AG09319 (cell line): Measurements from ENCODE around the gene ALDH1A2.

Experiments used
- DNase-seq: peaks from one replicate; pipeline ENCODE4 v3.0.0-alpha.2; 2010; ENCODE audit warnings: low read depth; ENCODE audit errors: extremely low read depth
- TF ChIP-seq, protein P1 (sequence below): IDR thresholded peaks from 2 replicates; pipeline ENCODE4 v1.5.1; 2011; ENCODE audit warnings: low read depth, mild to moderate bottlenecking, inconsistent platforms, low read length, moderate library complexity

ALDH1A2 gene

DNA sequence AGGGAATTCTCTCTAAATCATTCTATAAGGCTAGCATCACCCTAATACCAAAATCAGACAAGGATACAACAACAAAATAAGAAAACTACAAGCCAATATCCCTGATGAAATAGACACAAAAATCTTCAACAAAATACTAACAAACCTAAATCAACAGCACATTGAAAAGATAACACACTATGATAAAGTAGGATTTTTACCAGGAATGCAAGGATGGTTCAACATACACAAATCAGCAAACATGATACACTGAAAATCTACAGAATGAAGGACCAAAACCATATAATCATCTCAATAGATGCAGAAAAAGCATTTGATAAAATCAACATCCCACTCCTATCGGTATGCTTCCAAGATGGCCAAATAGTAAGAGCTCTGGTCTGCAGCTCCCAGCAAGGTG, 39.5 kb downstream of the ALDH1A2 start:
- DNase-seq = no peak
- TF ChIP-seq, protein P1, sequence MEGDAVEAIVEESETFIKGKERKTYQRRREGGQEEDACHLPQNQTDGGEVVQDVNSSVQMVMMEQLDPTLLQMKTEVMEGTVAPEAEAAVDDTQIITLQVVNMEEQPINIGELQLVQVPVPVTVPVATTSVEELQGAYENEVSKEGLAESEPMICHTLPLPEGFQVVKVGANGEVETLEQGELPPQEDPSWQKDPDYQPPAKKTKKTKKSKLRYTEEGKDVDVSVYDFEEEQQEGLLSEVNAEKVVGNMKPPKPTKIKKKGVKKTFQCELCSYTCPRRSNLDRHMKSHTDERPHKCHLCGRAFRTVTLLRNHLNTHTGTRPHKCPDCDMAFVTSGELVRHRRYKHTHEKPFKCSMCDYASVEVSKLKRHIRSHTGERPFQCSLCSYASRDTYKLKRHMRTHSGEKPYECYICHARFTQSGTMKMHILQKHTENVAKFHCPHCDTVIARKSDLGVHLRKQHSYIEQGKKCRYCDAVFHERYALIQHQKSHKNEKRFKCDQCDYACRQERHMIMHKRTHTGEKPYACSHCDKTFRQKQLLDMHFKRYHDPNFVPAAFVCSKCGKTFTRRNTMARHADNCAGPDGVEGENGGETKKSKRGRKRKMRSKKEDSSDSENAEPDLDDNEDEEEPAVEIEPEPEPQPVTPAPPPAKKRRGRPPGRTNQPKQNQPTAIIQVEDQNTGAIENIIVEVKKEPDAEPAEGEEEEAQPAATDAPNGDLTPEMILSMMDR = no peak

DNA sequence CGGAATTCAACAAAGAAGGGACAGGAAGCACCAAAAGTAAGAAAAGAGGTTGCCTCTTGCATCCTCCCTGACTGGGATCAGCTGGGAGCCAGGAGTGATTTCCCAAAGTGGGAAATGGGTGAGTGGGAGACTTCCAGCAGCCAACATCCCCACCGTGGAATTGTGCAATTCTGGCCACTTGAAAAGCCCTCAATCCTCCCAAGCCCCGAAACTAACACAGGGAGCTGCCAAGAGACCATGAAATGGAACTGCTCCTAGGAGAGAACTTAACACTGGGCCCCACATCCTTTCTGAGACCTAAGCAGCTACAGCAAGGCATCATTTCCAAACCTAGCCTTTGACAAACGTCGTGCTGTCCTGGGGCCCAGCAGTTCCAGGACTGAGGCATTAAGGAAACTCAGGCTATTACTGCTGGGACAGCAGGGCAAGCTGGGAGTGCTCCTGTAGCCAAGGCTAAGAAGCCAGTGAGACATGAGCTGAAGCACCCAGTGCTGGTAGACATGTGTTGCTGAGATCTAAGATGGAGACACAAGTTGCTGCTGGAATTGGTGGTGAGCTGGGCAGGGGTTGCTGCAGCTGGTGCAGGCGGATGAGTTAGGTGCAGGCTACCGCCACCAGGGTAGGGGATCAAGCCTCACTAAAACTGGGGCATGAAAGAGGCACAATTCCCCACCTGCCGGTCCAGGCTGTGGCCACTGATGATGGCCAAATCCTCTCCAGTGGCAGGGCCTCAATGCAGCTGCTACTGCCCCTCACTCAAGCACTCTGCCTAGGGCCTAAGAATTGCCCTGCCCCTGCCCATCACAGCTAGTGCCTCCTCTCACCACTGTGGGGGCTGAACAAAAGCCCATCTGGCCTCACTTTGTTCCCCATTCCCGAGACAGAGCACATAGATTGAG, 43.9 kb downstream of the ALDH1A2 start:
- no peak for DNase-seq
- TF ChIP-seq, protein P1 = no peak

DNA sequence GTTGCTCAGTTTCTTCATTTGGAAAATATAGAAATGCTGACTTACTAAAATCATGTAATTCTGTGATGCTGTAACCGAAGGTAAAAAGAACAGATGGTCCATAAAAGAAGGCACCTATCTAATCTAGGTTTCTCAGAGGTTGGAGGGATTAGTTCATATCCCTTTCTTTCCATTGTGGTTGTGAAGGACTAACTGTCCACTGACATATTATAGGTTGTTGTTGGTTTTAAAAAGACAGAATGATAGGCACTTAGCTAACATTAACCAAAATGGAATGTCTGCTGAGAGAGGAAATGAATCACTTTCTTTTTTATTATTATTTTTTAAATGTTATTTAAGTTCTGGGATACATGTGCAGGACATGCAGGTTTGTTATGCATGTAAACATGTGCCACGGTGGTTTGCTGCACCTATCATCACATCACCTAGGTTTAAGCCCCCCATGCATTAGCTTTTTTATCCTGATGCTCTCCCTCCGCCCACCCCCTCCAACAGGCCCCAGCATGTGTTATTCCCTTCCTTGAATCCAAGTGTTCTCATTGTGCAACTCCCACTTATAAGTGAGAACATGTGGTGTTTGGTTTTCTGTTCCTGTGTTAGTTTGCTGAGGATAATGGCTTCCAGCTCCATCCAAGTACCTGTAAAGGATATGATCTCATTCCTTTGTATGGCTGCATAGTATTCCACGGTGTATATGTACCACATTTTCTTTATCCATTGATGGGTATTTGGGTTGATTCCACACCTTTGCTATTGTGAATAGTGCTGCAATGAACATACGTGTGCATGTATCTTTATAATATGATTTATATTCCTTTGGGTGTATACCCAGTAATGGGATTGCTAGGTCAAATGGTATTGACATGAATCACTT, 45.8 kb downstream of the ALDH1A2 start:
- DNase-seq = no peak
- TF ChIP-seq, protein P1 = no peak

DNA sequence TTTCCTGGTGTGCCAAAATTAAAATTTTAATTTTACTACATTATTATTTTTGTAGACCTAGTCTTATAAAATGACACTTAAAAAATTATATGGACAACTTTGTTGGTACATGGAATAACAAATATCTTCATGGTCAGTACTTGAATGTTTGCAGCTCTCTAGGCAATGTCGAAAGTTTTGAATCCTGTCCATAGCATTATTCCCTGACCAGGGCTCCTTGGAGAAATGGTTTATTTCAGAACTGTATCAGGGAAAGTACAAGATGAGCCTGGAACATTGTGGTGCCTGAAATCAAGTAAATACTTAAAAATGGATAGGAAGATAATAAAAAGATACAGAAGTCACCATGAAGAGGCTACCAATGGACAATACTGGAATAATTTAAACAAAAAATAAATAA, 47.6 kb downstream of the ALDH1A2 start:
- DNase-seq = no peak
- TF ChIP-seq, protein P1 = no peak

DNA sequence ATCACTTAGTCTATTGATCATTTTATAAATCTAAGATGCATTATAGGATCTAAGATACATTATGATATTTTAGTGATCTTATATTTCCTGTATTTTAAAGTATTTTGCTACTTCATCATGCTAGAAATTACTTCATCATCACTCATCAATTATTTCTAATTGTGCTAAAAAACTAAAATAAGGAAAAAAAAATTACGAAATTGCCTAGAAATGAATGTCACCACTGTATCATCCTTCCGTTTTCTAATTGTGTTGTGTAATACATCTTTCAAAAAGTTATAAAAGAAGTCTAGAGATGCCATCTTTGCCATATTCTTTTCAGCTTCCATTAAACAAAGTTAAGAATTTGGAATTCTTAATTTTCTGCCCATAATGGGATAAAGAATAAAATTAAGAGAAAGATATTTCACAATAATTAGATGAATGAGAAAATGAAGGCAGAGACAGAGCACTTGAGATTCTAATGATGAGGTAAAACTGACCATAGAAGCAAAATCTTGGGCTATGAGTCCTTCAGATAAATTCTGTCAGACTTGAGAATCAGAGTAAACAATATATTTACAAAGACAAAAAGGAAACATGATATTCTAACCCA, 48.8 kb downstream of the ALDH1A2 start:
- TF ChIP-seq, protein P1 = no peak
- no peak for DNase-seq

DNA sequence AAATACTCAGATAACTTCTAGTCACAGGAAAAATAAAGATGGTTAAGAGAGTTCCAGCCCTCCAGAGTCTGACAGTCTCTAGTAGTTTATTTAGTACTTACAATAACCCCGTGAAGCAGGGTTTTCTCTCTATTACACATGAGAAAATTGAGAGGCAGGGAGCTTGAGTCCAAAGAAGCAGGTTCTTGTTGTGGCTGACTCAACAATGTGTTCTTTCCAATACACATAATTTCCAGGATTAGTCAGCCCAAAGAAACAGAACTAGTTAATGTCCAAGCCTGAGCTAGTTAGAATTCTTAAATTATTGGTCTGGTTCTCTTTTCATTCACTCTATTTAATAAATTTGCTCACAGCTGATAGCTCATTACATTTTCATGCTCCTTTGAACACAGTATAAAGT, 49.9 kb downstream of the ALDH1A2 start:
- no peak for DNase-seq
- TF ChIP-seq, protein P1 = no peak
